GM19468 (cell line): ENCODE data around the gene MYO7A.

ENCODE experiments used
- ATAC-seq: cut with Tn5 transposase; IDR thresholded peaks from one replicate; pipeline ENCODE4 v1.9.1; 2021; ENCODE audit warnings: mild to moderate bottlenecking, moderate library complexity, moderate number of reproducible peaks; ENCODE audit not compliant: unreplicated experiment; ENCODE audit errors: extremely low read depth

MYO7A gene

DNA sequence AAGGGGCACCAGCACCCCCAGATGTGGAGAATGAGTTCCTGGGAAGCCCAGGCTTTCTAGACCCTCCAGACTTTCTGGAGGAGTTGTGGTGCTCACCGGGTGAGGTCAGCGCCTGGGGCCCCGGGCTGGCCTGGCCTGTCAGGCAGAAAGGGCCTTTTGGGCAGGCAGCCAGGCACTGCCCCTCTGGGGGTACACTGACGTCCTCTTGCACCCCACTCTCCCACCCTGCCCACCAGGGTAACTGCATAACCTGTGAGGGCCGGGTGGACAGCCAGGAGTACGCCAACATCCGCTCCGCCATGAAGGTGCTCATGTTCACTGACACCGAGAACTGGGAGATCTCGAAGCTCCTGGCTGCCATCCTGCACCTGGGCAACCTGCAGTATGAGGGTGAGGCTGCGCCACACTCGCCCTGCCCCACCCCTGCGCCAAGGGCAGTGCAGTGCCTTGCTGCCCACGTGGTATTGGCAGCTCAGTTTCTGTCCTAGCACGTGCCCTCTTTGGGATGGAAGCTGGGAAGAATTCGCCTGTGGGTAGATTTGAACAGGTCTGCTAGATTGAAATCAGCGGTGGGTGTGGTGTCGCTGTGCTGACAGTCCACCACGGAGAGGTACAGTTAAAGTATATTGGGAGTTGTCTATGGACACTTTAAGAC lies 30.1 kb downstream of the MYO7A start:
- ATAC-seq = no peak

DNA sequence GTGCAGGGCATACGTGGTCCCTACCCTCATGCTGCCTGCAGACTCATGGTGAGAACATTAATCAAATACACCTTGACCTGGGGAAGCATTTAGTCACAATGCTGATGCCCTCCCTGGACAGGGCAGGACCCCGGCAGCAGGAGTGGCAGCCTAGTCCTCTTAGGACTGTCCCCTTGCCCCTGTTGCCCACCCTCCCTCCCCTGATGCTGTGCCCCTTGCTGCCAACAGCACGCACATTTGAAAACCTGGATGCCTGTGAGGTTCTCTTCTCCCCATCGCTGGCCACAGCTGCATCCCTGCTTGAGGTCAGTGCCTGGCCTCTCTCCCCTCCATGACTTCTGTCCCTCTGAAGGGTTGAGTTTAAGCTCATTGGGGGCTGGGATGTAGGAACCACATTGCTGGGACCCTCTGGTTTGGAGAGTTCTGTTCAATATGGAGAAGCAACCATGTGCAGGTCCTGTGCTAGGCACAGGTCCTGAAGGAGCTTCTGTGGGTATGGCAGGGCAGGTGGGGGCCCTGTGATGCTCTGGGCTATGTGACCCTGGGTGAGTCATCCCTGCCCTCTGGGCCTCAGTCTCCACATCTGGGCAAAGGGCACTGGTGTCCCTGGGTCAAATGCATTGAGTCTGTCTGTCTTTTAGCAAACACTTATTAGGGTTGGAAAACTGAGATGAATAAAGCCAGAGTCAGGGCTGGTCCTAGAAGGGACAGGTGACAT lies 31.3 kb downstream of the MYO7A start:
- no peak for ATAC-seq

DNA sequence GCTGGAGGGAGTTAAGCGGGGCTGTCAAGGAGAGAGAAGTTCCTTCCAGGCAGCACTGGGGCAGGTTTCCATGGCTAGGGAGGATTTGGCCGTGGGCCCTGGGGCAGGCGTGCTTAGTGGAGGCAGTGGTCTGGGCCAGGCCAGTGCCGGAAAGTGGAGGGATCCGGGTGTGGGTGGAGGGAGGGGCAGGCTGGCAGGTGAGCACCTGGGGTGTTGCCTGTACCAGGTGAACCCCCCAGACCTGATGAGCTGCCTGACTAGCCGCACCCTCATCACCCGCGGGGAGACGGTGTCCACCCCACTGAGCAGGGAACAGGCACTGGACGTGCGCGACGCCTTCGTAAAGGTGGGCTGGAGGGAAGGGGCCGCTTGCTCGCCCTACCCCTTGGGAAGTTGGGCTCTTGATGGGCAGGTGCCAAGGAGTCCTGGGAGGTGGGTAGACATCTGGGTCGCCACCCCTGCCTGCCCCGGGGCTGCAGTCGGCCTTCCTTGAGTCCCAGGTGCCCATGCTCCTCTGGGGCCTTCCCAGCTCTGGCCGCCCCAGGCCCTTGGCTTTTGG lies 32.0 kb downstream of the MYO7A start:
- ATAC-seq = no peak

DNA sequence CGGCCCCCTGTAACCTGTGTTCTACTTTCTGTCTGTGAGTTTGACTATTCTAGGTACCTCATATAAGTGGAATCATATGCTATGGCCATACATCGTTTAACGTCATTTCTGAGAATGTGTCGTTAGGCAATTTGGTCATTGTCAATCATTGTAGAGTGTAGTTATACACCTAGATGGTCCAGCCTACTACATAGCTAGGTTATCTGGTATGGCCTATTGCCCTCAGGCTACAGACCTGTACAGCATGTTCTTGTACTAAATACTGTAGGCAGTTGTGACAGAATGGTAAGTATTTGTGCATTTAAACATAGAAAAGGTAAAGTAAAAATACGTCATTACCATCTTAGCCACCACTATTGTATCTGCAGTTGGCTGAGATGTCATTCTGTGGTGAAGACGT lies 35.2 kb downstream of the MYO7A start:
- ATAC-seq = no peak

DNA sequence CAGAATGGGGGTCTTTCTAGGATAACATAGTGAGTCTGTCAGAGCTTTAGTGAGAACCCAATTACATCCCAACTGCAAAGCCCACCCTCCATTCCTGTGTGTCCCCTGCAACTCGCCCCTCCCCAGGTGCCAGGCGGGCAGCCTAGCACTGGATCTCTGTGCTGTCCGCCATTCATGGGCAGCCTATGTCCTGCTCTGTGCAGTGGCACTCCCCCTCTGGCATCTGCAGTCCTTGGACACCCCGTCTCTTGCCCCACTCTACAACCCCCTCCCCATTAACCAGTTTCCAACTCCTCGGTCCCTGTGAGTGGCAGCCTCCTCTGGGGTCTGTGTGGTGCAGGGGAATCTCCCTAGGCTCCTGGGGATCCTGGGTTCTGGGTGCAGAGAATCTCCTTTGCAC lies 37.0 kb downstream of the MYO7A start:
- no peak for ATAC-seq

DNA sequence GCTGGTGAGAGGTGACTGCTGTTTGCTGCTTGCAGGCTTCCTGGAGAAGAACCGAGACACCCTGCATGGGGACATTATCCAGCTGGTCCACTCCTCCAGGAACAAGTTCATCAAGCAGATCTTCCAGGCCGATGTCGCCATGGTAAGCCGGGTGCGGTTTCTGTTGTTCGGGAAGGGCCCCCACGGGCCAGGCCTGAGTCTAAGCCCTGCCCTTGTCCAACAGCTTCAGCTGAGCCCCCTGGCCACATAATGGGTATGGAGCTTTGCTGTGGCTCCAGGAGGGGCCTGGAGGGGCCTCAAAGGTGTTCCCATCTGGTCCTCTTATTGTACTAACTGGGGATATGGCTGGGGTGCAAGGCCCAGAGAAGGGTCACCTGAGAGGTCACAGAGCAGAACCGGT lies 38.0 kb downstream of the MYO7A start:
- ATAC-seq = no peak

DNA sequence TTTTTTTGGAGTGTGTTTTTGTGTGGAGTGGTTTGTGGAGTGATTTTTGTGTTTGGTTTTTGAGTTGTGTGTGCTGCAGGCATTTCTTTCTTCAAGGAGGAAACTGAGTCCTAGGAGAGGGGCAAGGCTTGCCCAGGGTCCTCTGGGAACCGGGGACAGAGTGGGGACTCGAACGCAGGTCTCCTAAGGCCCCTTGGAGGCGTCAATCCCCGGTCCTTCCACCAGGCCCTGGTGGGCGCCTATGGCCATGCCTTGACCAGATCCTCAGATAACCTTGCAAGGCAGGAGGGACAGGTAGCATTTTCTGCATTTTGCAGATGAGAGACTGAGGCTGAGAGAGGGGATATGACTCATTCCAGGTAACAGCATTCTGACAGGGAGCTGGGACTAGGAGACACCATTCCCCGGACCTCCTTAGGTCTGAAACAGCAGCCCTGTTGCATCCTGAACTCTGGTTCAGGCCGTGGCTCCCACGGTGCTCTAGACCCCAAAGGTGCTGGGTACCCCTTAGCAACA lies 39.1 kb downstream of the MYO7A start:
- ATAC-seq = no peak

DNA sequence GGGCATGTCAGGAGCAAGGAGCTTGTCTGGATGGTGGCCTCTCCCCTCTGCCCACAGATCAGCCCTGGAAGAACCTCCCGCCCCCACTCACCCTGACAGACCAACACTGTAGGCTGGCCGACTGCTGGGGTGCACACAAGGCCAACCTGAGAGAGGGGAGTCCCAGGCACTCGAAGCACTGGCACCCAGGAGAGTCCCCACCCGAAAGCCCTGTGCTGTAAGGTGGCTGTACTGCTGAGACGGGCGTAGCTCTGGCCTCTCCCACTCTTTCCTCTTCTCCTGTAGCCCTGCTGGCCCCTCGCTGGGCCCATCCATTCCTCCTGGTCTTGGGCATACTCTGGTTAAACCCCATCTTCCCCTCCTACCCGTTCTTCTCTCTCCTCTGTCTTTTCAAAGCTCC lies 39.7 kb downstream of the MYO7A start:
- no peak for ATAC-seq

DNA sequence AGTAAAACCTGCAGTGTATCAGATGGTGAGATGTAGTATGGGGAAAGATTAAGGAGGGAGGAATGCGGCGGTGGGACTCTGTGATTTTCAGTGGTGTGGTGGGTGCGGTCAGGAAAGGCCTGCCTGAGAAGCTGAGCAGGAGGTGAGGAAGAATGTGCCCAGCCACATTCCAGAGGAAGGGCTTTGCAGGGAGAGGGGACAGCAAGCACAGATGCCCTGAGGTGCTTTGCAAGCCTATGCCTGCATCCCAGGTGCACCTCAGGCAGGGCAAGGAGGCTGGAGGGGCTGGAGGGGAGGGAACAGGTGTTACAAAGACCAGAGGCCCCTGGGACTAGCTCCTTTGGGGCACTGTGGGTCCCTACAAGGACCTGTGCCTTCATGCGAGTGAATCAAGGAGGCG lies 42.1 kb downstream of the MYO7A start:
- no peak for ATAC-seq

DNA sequence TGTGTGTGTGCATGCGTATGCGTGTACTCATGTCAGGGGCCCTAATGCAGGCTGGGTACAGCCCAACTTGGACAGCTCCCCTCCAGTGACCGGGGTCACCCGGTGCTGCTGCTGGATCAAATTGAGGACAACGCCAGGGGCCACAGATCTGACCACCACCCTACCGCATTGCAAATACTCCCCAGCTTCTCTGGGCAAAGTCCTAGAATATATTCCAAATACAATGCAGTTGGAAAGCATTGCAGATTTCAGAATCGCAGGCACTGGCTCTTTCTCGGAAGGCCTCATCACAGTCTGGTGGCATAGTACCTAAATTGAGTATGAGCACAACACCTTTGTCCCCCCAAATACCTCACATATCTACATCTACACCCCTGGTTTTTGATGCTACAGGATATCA lies 43.2 kb downstream of the MYO7A start:
- ATAC-seq = no peak

DNA sequence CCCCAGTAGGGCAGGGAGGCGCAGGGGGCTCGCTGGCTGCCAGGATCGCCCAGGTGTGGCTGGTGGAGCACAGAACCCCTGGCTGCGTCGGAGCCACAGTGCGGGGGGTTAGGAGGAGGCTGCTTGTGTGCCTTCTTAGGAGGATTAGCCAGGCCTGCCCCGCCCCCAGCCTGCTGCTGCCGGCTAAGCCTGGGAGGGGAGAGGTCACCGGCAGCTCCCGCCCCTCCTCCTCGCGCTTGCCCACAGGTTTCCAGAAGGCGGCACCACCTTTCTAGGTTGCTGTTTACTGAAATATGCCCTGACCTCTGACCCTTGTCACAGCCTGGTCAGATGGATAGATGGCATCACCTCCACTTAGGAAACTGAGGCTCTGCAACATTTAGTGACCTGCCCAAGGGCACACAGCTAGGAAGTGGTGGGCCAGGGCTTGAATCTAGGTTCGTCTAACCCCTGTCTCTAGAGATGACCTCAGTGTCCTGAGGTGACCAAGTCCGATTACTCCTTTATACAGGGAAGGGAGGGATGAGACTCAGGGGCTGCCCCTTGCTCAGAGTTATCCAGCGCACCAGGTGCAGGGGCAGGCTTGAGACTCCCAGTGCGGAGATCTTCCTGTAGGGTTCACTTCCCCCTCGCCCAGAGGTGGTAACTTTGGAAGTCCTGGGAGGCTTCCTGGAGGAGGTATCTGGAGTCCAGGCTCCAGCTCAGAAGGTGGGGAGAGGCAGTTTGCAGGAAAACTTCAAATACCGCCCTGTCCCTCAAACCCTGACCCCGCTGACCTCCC lies 44.0 kb downstream of the MYO7A start:
- ATAC-seq = no peak

DNA sequence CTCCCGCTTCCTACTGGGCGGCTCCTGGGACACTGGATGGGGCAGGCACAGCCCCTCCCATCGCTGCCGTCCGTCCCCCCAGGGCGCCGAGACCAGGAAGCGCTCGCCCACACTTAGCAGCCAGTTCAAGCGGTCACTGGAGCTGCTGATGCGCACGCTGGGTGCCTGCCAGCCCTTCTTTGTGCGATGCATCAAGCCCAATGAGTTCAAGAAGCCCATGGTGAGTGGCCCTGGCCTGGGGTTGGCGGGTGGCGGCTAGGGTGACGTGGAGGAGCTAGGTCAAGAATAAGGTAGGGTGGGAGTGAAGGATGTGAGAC lies 44.6 kb downstream of the MYO7A start:
- no peak for ATAC-seq

DNA sequence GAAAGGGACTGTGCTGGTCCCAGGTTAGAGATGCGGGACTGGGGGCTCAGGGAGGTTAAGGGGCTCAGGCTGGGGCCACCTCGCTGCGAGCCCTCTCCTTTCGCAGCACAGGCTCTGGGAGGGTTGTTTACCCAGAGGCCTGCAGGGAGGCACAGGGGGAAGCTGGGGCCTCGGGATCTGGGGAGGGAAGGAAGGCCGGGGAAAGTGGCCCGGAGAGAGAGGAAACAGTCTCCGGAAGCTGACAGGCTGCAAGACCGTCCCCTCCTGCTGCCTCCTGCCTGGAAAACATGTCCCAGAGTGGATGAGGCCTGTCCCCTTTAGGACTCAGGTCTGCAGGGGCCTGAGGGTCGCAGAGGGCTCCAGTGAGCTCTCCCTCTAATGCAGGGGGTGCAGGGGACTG lies 45.4 kb downstream of the MYO7A start:
- no peak for ATAC-seq

DNA sequence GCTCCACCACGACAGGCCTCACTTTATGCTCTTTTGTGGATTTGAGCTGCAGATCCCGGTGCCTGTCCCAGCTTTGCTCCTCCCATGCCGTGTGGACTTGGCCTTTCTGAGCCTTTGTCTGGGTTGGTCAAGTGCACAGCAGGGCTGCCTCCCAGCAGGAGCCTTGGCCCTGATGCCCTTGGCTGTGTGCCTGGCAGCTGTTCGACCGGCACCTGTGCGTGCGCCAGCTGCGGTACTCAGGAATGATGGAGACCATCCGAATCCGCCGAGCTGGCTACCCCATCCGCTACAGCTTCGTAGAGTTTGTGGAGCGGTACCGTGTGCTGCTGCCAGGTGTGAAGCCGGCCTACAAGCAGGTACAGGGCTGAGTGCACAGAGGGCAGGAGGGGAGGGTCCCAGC lies 46.5 kb downstream of the MYO7A start:
- no peak for ATAC-seq

DNA sequence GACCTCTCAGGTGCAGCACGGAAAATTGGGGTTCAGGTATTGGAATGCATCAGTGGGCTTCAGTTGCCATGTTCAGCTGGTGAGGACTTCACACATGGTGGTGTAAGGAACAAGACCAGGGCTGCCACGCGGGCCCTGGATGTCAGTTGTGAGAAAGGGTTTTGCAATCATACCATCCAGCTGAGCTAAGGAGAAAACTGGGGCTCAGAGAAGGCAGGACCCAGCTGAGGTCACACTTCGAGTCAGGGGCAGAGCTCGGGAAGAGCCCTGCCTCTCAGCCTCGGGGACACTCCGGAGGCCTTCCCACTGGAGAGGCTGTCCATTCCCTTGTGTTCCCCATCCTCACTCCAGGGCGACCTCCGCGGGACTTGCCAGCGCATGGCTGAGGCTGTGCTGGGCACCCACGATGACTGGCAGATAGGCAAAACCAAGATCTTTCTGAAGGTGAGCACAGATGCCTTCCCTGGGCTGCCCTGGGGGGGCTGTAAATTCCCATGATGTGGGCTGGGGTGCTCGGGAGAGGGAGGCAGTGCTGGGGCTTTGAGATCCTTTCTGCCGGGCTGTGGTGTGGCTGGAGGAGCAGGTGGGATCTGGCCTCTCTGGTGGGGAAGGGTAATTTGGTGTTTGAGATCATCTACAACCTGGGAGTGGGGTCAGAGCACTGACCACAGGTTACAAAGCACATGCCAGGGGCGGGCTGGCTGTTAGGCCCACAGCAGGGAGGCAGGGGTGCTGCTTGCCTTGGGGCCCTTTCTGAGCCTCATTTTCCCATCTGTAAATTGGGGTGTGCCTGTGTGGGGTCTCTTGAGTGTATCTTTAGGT lies 47.2 kb downstream of the MYO7A start:
- no peak for ATAC-seq

DNA sequence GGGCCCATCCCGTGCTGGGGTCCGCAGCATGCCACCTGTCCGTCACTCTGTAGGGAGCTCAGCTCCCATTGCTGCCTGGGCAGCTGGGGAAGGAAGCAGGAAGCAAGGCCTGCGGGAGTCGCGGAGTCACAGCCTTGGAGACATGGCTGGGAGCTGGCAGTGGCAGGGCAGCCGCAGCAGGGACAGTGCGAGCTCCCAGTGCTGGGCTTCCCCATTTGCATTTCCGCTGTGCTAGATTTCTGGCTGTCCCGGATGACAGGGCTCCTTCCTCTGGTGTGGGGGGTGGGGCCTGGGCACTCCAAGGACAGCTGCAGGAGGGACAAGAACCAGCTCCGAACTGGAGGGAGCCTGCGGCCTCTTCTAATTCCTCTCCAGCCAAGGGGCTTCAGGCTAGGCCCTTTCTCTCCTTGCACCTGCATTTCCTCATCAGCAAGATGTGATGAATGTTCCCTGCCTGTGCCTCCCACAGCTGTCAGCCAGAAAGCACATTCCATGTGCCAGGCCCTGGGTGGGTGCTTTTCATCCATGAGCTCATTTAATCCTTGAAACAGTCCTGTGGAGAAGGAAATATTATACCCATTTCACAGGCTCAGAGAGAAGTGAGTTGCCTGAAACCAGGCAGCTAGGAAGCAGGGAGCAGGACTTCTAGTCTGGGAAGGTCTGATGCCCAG lies 48.0 kb downstream of the MYO7A start:
- ATAC-seq = no peak

DNA sequence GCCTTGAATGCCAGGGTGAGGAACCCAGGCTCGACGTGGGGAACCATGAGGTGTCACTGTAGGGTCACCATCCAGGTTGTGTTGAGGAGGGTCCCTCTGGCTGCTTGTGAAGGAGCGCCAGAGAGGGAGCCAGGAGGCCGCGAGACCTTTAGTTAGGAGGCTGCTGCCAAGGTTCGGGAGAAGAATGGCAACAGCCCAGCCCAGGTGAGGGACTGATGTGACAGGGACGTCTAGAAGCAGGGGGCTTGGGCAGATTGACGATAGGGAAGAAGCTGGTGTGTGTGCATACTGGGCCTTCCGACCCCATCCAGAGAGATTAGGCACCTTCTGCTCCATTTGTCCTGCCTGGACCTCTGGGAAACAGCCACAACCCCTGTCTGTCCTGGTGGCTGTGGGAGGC lies 49.0 kb downstream of the MYO7A start:
- ATAC-seq = no peak

DNA sequence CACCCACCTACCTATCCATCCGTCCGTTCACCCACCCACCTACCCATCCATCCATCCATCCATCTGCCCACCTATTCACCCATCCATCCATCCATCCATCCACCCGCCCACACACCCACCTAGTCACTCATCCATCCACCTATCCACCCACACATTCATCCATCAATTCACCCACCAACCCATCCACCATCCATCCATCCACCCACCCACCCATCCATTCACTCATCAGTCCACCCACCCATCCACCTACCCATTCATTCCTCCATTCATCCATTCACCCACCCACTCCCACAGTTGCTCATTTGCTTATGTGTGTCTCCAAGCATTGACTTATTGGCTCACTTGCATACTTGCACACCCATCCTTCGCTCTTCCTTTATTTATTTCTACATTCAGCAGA lies 50.1 kb downstream of the MYO7A start:
- no peak for ATAC-seq

DNA sequence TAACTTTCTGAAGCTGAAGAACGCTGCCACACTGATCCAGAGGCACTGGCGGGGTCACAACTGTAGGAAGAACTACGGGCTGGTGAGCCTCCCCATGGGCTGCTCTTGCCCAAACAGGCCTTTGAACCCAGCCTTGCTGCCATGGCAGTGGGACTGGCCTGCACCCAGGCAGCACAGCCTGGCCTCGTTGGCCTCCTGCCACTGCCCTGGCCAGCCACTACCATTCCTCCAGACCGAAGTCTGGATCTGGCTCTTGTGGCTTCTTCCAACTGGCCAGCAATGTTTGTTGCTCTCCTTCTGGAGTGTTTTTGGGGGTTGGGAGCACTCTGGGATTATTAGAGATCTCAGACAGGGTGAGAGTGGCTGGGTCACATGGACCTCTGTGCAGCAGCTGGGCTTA lies 51.0 kb downstream of the MYO7A start:
- ATAC-seq = no peak

DNA sequence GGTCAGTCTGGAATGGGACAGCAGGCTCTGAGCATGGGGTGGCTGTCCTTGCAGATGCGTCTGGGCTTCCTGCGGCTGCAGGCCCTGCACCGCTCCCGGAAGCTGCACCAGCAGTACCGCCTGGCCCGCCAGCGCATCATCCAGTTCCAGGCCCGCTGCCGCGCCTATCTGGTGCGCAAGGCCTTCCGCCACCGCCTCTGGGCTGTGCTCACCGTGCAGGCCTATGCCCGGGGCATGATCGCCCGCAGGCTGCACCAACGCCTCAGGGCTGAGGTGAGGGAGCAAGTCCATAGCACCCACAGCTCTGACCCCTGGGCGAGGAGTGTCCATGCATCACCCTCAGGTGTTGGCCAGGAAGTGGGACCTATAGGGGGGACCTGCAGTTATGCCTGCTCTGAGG lies 51.6 kb downstream of the MYO7A start:
- ATAC-seq = no peak
